ENCODE results near the gene NRG3.
"Not testable (repeated sequence)": the region's sequence is repeated elsewhere in the genome, so short reads cannot be mapped to it uniquely, and the experiment has no call there.

The NRG3 gene

DNA sequence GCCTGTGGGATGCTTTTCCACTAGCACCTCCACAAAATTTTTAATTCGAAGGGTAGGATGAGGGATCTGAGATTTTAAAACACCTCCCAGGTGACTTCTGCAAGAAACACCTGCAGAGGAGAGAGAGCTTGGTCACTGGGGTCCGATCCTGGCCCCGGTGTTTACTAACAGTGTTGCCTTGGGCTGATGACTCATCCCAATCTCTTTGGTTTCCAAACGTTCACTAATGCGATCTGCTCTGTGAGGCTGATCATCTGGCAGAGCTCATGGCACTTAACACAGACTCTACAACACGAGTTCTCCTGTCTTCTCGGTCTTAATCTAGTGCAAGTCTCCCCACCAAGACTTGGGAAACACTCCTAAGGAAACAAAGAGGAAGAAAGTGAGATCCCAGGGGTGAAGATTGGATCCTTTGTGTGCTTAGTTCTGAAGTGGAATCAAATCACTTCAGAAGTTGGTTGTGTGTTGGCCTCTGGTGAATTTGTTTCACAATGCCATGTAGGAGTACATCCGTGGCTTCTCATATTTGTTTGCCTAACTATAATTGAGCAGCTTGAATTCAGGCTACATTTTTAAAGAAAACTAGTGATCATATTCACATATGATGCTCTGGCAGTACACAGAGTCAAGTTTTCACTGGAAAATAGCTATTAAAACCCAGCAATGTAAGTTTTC is 407.9 kb downstream of the NRG3 start:
- DNase-seq (ENCODE audit: low read depth in 2 of 2), result no peak

DNA sequence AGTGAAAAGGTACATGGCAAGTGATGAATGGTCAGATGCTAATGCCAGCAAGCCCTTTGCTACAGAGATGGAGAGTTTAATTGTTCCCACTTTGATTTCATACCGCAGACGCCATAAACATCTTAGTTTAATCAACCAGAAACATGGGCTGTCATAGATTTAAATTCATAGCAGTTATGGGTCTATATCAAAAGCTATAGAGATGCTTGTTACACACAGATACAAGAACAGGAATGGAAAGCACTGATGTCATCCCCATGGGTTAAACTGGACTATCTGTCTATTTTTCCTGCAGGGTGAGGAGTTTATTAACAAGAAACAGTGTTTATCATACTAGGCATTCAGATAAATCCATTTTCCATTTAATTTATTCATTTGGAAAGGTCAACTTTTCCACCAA is 409.2 kb downstream of the NRG3 start:
- no peak for DNase-seq (ENCODE audit: low read depth in 2 of 2)

DNA sequence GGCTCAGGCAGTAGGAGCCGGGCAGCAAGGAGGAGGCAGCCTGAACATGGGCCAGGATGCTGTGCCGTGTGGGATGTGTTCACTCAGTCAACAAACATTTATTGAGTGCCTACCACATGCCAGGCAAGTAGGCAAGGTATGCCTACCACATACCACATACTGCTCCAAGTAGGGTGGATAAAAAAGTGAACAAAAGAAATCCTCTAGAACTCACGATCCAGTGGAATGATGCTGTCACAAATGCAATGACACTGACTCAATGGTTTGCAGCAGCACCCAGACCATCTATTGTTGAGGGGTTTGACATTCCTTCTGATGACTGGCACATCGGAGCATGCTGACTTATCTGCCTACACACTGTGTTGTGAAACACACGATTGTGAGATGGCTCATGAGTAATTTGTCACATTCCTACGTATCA is 413.5 kb downstream of the NRG3 start:
- no peak for DNase-seq (ENCODE audit: low read depth in 2 of 2)

DNA sequence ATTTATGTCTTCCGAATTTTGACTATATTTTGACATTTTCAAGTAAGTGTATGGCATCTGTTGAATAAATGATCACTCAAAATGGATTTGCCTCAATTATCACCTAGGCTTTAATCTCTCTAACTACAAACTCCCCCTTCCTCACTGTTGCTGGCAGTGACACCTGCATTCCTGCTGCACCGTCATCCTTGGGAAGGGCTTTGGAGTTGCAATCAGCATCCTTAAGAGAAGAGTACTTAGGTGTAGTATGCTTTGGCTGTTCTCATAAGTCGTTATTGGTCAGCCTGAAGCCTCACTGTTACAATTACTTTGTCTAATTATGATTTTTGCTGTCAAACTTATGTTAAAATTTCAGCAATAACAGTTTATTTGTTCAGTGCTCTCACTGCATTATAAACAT is 415.0 kb downstream of the NRG3 start:
- DNase-seq (ENCODE audit: low read depth in 2 of 2), result no peak

DNA sequence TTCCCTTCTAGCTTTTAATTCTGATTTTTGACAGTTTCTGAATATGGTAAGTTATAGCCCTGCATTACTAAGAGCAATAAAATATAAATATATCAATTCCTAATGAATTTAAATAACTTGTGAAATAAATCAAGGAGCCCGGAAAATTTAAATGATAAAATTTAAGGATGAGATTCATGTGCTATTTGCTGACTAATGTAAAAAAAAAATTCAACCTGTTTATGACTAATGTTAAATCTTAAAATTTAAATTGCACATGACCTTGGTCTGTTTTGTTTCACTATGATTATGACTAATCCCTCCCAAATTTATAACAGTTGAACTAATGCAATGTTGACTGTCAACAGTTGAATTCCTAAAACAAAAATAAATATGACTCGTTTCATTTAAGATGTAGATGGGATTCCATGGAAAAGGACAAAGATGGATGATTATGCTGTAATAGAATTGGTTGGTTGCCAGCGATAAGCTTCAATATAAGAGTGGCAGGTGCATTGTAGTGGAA is 419.9 kb downstream of the NRG3 start:
- no peak for DNase-seq (ENCODE audit: low read depth in 2 of 2)

DNA sequence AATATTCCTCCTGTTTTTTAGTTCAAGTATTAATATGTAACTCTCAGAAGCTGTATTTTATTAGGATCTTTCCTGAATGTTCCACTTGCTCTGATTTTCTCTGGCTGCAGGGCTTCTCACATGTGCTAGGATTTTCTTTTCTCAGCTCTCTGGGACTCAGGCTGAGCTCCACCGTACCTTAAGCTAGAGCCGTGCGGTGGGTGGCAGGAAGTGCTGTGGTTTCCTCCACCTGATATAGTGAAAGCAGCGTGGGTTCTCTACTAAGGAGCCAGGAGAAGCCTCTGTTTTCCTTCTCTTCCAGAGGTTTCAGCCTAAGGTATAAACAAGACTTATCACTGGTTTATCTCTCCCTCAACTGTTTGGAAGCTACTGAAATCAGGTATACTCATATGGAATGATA is 433.6 kb downstream of the NRG3 start:
- DNase-seq (ENCODE audit: low read depth in 2 of 2), result no peak

DNA sequence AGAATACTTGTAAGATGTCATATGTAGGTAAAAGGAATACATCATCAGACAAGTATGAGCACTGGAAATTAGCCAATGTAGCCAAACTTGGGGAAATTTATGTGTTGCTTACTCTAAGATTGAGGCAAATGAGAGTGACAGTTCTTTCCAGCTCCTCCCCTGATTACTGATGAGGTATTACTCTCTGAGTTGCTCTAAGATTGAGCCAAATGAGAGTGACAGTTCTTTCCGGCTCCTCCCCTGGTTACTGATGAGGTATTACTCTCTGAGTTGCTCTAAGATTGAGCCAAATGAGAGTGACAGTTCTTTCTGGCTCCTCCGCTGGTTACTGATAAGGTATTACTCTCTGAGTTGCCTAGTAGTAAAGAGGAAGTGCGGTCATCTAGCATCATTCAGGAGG is 435.8 kb downstream of the NRG3 start:
- no peak for DNase-seq (ENCODE audit: low read depth in 2 of 2)

DNA sequence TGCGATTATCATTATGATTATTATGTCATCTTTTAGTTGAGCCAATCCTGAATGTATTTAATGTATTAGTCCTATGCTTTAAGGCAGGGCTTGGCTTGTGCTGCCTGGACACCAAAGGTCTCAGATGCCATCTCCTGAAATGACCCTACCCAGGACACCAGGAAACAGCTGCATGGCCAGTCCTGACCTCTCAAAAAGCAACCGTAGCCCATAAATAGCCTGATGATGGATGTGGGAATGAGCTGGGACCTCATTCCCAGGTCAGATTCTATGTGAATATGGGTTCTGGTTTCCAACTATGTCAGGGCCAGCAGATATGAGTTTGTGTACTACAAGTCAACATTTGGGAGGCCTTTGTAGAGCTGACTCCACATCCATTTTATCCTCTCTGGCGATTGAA is 438.4 kb downstream of the NRG3 start:
- DNase-seq (ENCODE audit: low read depth in 2 of 2), result no peak

DNA sequence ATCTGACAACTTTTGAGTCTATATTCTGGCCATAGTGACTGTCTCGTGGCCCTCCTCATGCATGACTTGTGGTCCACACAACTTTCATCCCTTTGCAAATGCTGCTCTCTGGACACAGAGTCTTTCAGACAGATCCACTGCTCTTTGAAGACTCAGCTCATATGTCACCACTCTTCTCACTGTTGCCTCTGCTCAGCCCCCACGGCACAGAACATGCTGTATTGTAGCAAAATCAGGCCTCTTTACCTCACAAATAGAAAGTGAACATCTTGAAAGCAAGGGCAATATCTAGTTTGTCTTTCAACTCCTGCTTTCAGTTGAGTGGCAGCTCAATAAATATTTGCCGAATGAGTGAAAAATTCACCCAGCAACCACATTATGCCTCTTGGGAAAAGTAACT is 443.5 kb downstream of the NRG3 start:
- DNase-seq (ENCODE audit: low read depth in 2 of 2), result no peak

DNA sequence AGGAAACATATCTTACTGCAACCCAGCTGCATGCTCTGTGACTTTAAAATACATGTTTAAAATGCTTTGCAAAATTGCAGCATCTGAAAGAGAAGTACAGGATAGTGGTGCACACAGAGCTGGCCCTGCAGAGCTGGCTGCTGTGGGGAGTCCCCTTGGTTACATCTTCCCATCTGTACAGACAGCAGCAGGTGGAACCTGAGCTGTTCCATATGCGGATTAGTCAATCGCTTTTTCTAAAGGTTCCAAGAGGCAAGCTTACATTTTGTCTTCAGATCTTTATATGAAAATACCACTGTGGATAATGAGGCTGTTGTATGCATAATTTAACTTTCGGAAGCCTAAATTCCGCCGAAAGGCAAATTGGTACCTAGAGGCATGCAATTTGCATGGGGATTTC is 444.1 kb downstream of the NRG3 start:
- no peak for DNase-seq (ENCODE audit: low read depth in 2 of 2)

DNA sequence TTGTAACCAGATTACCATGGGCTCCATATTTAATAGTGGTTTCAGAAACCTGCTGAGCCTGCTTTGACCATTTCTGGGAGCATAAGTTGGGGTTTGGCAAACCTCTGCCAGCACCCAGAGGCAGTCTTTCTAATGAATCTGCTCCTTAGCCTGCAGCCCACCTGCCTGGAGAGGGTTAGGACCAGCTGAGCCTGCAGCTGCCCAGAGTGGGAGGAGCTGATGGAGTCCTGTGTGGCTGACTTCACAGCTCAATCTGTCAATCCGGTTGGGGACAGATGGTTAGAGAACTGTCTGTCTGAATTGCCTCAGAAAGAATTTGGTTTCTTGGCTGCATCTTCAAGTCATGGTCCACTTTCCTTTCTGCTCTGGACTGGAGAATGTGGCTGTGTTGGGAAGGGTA is 444.6 kb downstream of the NRG3 start:
- DNase-seq (ENCODE audit: low read depth in 2 of 2), result no peak

DNA sequence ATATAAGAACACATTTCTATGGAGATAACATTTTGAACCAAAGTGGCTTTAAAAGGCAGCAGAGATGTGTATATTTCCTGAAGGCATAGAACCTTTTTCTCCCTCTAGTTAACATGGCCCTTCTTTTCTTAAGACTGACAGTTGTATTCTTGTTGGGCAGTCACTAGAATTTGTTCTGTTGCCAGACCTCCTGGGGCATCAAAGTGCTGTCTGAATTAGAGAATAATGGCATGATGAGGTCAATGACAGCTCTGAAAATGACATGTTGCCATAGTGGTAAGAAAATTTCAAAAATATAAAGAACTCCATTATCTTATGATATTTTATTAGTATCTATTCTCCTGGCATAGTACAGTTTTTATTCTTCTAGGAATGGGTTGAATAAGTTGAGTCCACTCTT is 446.7 kb downstream of the NRG3 start:
- DNase-seq (ENCODE audit: low read depth in 2 of 2), result no peak

DNA sequence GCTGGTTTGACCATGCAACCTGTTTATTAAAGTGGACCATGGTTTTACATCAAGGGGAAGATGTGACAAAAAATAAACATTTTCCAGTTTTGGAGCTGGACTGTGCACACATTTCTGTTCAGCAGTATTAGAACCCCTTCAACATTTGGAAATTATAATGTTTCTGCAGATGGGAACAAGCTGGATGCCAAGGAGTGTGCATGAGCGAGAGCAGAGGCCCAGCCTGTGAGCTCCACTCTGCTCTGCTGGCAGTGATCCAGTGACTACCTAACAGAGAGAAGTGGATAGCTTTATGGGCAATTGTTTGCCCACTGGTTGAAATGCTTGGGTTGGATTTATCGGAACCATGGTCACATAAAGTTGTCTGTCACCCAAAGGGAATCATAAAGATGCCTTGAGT is 456.7 kb downstream of the NRG3 start:
- no peak for DNase-seq (ENCODE audit: low read depth in 2 of 2)

DNA sequence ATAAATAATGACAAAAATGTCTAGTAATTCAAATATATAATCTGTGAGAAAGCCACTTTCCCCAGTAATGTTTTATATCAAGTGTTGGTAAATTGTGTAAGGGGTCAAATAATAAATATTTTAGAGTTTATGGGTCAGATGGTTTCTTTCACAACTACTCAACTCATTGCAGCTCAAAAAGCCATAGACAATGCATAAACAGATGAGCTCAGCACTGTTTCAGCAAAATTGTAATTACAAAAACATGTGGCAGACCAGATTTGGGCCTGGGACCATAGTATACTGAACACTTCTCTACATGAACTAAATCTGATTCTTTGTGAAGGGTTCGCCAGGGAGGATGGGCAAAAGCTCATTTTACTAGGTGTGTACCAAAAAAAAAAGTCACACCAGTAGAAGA is 460.8 kb downstream of the NRG3 start:
- DNase-seq (ENCODE audit: low read depth in 2 of 2), result no peak

DNA sequence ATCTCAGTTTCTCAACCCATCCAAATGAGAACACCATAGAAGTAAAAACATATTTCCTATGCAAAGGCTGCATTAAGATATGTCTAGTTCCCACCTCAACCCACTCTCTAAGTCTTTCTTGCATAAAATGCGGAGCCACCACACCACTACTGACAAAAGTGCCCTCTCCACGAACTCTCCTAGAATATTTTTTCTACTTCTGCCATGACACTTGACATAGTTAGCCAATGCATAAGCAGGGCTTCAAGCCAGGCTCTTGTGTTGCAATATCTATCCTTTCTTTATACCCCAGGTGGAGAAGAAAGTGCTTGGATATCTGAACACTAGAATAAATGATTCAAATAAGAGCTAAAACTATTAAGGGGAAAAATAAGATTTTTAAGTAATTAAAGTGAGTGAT is 465.2 kb downstream of the NRG3 start:
- DNase-seq (ENCODE audit: low read depth in 2 of 2), result no peak

DNA sequence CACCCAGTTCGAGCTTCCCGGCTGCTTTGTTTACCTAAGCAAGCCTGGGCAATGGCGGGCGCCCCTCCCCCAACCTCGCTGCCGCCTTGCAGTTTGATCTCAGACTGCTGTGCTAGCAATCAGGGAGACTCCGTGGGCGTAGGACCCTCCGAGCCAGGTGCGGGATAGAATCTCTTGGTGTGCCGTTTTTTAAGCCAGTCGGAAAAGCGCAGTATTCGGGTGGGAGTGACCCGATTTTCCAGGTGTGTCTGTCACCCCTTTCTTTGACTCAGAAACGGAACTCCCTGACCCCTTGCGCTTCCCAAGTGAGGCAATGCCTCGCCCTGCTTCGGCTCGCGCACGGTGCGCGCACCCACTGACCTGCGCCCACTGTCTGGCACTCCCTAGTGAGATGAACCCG is 474.6 kb downstream of the NRG3 start:
- not testable (repeated sequence) for DNase-seq (ENCODE audit: low read depth in 2 of 2)

DNA sequence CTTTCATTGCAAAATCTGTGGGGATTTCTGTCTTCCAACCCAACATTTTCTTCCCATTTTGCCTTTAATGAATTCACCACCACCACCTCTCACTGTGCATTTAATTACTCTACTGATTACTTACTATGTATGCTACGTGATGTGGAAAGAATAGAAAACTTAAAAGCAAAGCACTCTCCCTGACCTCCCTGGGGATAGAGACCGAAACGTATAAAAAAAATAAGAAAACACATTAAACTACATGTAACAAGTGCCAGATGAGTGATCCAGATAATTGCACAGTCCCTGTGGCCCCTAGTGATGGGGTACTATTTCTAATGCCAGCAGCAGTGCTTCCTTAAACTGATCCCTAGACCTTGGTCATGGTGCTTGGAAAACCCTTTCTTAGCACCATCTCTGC is 478.4 kb downstream of the NRG3 start:
- DNase-seq (ENCODE audit: low read depth in 2 of 2), result no peak

DNA sequence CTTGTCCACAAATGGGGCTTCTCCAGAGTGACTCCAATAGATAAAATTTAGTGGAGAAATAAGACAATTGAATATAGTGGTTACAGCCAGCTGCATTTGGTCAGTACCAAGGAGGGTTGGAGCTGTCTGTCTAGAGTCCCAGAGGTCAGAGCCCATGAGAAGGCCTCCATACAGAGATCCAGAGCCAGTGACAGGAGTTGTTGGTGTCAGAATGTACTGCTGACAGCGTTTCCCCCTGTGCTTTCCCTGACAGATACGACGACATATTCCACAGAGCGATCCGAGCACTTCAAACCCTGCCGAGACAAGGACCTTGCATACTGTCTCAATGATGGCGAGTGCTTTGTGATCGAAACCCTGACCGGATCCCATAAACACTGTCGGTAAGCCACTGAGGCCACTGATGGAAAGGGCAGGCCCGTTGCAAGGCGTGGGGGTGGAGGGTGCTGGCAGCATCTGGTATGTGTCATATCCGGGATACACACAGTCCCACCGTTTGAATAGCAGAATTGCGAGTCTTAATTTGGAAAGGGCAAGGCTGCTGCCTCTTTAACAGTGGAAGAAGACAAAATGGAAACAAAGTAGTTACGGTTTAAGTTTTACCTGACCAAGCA is 483.6 kb downstream of the NRG3 start:
- DNase-seq (ENCODE audit: low read depth in 2 of 2), result no peak

DNA sequence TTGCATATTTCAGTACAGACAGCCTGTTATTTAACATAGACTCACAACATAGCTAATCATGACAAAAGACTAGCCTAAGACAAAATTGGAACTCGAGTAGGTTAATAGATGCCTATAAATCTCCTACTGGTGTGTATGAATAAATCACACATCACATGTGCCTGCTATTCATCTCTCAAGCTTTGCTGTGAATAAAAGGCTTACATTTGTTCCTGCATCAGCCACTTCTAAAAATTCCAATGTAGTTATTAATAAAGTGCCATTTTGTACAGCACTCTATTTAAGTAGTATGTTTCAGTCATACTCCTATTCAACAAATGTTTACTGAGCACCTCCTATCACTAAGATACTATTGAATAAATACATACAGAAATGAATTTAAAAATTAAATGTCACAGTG is 486.3 kb downstream of the NRG3 start:
- no peak for DNase-seq (ENCODE audit: low read depth in 2 of 2)

DNA sequence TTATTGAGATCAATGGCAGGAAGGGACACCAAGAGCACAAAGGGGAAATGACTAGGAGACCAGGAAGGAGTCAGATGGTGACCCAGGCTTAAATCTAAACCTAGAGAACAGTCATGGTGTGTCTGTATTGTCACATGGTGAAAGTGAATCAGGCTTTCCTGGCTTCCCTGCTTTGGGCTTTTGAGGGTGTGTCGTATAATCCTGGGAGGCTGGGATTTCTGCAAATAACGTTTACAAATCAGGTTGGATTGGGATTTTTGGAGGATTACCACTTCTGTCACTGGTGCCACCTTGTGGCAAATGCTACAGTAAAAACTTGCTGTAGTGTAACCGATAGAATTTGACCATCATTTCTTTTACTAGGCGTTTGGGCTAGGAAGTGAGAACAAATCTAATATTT is 502.6 kb downstream of the NRG3 start:
- DNase-seq (ENCODE audit: low read depth in 2 of 2), result no peak

DNA sequence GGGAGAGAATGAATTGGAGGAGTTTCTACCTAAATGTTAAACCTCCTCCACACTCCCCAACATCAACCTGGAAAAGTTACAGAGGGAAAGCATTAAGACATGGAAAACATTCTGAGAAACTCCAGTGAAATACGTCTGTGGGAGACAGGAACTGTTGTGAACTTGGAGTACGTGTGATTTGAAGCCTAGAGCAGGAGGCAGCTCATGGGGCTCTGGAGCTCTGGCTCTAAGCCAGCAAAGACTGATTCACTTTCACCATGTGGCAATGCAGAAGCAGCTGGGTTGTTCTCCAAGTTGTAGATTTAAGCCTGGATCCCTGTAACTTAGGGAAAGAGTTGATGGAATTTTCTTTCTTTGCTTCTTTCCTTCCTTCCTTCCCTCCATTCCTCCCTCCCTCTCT is 503.2 kb downstream of the NRG3 start:
- no peak for DNase-seq (ENCODE audit: low read depth in 2 of 2)

DNA sequence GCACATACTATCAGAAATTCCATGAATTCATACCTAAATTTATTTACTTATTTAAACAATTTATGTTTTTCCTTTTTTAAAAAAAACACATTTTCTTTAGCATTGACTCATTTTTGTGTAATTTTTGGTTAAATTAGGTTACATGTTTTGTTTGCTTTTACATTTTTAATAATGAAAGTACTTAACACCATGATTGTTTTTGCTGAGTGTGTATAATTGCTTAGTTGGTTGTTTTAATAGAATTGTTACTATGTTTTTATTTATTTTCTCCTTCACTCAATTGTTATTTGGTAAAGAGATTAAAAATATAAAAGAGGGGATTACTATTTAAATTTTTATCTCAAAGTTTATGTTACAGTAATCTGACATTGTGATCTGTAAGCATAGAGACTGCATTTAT is 508.4 kb downstream of the NRG3 start:
- no peak for DNase-seq (ENCODE audit: low read depth in 2 of 2)

DNA sequence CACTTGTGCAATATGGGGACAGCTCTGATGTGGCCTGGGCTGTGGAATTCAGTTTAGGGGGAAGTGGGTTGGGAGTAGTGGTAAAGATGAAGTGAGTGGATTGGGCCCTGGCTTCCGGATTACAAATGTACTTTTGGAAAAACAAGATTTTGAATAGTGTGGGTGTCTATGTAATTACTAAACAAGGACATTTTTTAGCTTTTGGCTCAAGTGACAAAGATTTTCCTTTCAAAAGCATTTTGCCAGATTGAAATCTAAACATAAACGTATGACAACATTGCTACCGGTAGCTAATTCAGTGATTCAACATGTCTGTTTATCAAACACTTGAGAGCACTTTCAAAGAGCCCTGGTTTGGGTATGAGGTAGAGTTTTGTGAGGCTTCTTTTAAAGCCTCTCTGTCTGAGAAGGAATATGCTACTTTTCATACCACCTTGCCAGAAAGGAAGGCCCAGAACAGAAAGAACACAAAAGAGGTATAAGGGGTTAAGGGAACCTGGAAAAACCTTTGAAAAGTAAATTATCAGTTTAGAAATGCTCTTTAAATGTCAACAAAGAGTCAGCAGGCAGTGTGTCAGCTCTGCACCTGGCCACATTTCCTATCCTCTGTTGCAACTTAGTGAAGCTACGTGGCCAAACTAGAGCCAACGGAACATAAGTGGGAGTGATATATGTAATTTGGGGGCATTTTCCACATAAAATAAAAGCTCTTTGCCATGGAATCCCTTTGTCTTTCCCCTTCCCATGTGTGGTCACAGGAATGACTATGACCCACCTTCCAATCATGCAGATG is 516.1 kb downstream of the NRG3 start:
- DNase-seq (ENCODE audit: low read depth in 2 of 2), result no peak
